Mesothelial cell of epicardium (in vitro differentiated cells): ENCODE measurements around the gene PLXNC1. TPM values are rescaled to one million over a fixed set of nuclear protein-coding genes. Genes with fewer than 3 reads are reported as not detected.

Experiments
- DNase-seq, 2 experiments: peaks; one replicate each; pipeline ENCODE4 v3.0.0; 2021; ENCODE audit warnings: low spot score in 2 of 2; ENCODE audit not compliant: unreplicated experiment in 2 of 2
- H3K27ac Mint-ChIP-seq: 2 replicates; pipeline ENCODE4 v1.8.0; 2021; ENCODE audit warnings: mixed read lengths
- H3K27me3 Mint-ChIP-seq: 2 replicates; pipeline ENCODE4 v1.8.0; 2021; ENCODE audit warnings: low read depth, mixed read lengths
- H3K36me3 Mint-ChIP-seq: 2 replicates; pipeline ENCODE4 v1.8.0; 2021; ENCODE audit warnings: mixed read lengths
- H3K4me1 Mint-ChIP-seq: 2 replicates; pipeline ENCODE4 v1.8.0; 2021; ENCODE audit warnings: mixed read lengths
- H3K4me3 Mint-ChIP-seq: 2 replicates; pipeline ENCODE4 v1.8.0; 2021; ENCODE audit warnings: mild to moderate bottlenecking, moderate library complexity, mixed read lengths
- H3K9me3 Mint-ChIP-seq: 2 replicates; pipeline ENCODE4 v1.8.0; 2021; ENCODE audit warnings: mixed read lengths
- total RNA-seq: library from RNA; stranded (reverse); gene quantifications from 3 replicates; pipeline ENCODE4 v1.2.1, GENCODE V29; 2021
- TF ChIP-seq, protein P1 (sequence below): fragments of 200-600 bp; sonication (generic); IDR thresholded peaks from one replicate; pipeline ENCODE4 v1.5.0; 2021; ENCODE audit warnings: antibody characterized with exemption; ENCODE audit not compliant: unreplicated experiment

Gene PLXNC1
- total RNA-seq, 1 donor from 2014 or later = 3.4 TPM

- TF ChIP-seq, protein P1, sequence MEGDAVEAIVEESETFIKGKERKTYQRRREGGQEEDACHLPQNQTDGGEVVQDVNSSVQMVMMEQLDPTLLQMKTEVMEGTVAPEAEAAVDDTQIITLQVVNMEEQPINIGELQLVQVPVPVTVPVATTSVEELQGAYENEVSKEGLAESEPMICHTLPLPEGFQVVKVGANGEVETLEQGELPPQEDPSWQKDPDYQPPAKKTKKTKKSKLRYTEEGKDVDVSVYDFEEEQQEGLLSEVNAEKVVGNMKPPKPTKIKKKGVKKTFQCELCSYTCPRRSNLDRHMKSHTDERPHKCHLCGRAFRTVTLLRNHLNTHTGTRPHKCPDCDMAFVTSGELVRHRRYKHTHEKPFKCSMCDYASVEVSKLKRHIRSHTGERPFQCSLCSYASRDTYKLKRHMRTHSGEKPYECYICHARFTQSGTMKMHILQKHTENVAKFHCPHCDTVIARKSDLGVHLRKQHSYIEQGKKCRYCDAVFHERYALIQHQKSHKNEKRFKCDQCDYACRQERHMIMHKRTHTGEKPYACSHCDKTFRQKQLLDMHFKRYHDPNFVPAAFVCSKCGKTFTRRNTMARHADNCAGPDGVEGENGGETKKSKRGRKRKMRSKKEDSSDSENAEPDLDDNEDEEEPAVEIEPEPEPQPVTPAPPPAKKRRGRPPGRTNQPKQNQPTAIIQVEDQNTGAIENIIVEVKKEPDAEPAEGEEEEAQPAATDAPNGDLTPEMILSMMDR = peak; percentile 100
- H3K27me3 Mint-ChIP-seq = peaks cover 40% of the 10 kb centered on the region
- DNase-seq = no peak
- no peak overlapping the region for H3K4me3 Mint-ChIP-seq
- H3K36me3 Mint-ChIP-seq = no peaks in the 10 kb centered on the region
- peaks cover 5% of the 10 kb centered on the region for H3K9me3 Mint-ChIP-seq
- H3K27ac Mint-ChIP-seq = no peak overlapping the region
- H3K4me1 Mint-ChIP-seq = peaks cover 2% of the 10 kb centered on the region
These were observed 14.2 kb upstream of the PLXNC1 start for GRCh38 chr12:94133964-94134795.

- Mint-ChIP-seq H3K36me3 (no peaks in the 10 kb centered on the region), H3K27ac (no peak overlapping the region), H3K9me3 (no peaks in the 10 kb centered on the region), H3K4me1 (peaks cover 2% of the 10 kb centered on the region), H3K27me3 (peaks cover 40% of the 10 kb centered on the region), H3K4me3 (no peak overlapping the region)
- TF ChIP-seq, protein P1 = no peak
- no peak for DNase-seq
These were observed 12.5 kb upstream of the PLXNC1 start for GRCh38 chr12:94135896-94136295.

- Mint-ChIP-seq H3K36me3 (no peaks in the 10 kb centered on the region), H3K4me3 (no peak overlapping the region), H3K27ac (no peak overlapping the region), H3K9me3 (no peaks in the 10 kb centered on the region), H3K27me3 (peaks cover 54% of the 10 kb centered on the region), H3K4me1 (no peaks in the 10 kb centered on the region)
- DNase-seq = no peak
- TF ChIP-seq, protein P1 = no peak
These were observed 8.6 kb upstream of the PLXNC1 start for GRCh38 chr12:94139816-94140215.

DNA sequence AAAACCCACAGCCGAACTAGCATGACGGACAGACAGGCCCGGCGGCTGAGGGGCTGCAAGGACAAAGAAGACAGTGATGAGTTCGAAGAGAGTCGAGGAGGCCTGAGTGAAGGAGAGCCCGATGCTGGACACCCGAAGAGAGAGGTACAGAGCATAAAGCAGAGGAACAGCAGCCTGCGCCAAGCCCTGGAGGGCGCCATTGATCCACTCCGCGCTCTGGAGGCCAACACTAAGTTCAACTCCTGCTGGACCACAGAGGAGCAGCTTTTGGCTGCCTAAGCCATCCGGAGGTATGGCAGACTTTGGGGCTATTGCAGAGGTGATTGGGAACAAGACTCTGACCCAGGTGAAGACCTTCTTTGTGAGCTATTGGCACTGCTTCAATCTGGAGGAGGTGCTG, 7.8 kb upstream of the PLXNC1 start:
- TF ChIP-seq, protein P1 = no peak

DNA sequence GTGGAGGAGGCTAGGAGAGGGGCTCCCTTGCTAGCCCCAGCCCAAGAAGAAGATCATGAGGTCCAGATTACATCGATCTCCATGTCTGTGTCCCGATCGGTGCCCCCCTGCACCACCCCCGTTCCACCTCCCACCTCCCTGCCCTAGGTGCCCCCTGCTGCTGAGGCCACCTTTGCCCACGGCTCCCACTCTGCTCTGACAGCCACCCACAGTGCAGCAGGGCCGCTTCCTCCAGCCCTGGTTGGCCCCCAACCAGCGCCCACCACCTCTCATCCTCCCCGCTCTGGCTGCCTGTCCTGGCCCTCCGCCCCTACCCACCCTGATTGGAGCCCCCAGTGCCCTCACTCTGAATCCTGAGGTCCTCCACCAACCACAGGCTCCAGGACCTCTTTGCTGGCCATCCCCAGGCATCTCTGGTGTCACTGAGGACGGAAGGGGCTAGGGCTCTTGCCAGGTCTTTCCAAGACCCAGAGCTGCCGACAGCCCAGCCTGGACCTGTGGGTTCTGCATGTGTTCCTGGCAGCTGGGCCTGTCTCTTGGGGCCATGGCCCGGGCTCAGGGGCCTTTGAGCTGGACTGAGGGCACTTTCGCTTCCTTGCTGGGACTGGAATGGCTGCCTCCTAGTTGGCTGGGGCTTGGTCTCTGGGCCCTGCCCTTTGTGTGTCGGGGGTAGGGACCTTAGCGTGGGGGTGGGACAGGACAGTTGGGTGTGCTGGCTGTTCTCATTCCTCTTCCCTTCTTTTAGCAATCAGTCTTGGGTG, 7.2 kb upstream of the PLXNC1 start:
- DNase-seq = no peak
- TF ChIP-seq, protein P1 = no peak
- Mint-ChIP-seq H3K4me3 (no peak overlapping the region), H3K27ac (no peak overlapping the region), H3K27me3 (peaks cover 67% of the 10 kb centered on the region), H3K4me1 (no peaks in the 10 kb centered on the region), H3K36me3 (no peaks in the 10 kb centered on the region), H3K9me3 (no peaks in the 10 kb centered on the region)

More for the DNA sequence above, 7.8 kb upstream of the PLXNC1 start:
- H3K4me3 Mint-ChIP-seq = no peak overlapping the region
- no peaks in the 10 kb centered on the region for H3K9me3 Mint-ChIP-seq
- H3K36me3 Mint-ChIP-seq = no peaks in the 10 kb centered on the region
- H3K27ac Mint-ChIP-seq = no peak overlapping the region
- H3K4me1 Mint-ChIP-seq = no peaks in the 10 kb centered on the region
- DNase-seq = no peak
- peaks cover 61% of the 10 kb centered on the region for H3K27me3 Mint-ChIP-seq
